H9 (cell line): ENCODE results near the gene MCF2L. TPM values are rescaled to one million over a fixed set of nuclear protein-coding genes. Genes with fewer than 3 reads are reported as not detected.

ENCODE experiments used
- DNase-seq: peaks from one replicate; pipeline ENCODE4 v3.0.0-alpha.2; 2017
- H2AFZ ChIP-seq: one replicate; pipeline ENCODE4 v1.6.1; 2013; ENCODE audit warnings: mild to moderate bottlenecking, low read length, control low read depth, moderate library complexity
- H2AK5ac ChIP-seq: 2 replicates; pipeline ENCODE4 v1.6.1; 2013; ENCODE audit warnings: low read length, control low read depth, mixed read lengths; ENCODE audit not compliant: insufficient read length
- H2BK120ac ChIP-seq: one replicate; pipeline ENCODE4 v1.6.1; 2013; ENCODE audit warnings: low read depth, mild to moderate bottlenecking, low read length, control low read depth, inconsistent platforms; ENCODE audit not compliant: poor library complexity, severe bottlenecking
- H2BK12ac ChIP-seq: 2 replicates; pipeline ENCODE4 v1.6.1; 2013; ENCODE audit warnings: low read length, control low read depth, mixed read lengths, low read depth; ENCODE audit not compliant: insufficient read length
- H2BK15ac ChIP-seq: 2 replicates; pipeline ENCODE4 v1.6.1; 2013; ENCODE audit warnings: low read depth, low read length, control low read depth
- H2BK20ac ChIP-seq: one replicate; pipeline ENCODE4 v1.6.1; 2013; ENCODE audit warnings: low read depth, mild to moderate bottlenecking, low read length, control low read depth, inconsistent platforms; ENCODE audit not compliant: poor library complexity, severe bottlenecking
- H2BK5ac ChIP-seq: 2 replicates; pipeline ENCODE4 v1.6.1; 2013; ENCODE audit warnings: low read length, control low read depth, mixed read lengths; ENCODE audit not compliant: insufficient read length
- H3K14ac ChIP-seq: 2 replicates; pipeline ENCODE4 v1.6.1; 2013; ENCODE audit warnings: low read length, control low read depth; ENCODE audit not compliant: insufficient read depth
- H3K18ac ChIP-seq: 2 replicates; pipeline ENCODE4 v1.6.1; 2013; ENCODE audit warnings: low read depth, mild to moderate bottlenecking, mixed read lengths, low read length, control low read depth; ENCODE audit not compliant: insufficient read length
- H3K23ac ChIP-seq: 2 replicates; pipeline ENCODE4 v1.6.1; 2013; ENCODE audit warnings: low read length, control low read depth, mixed read lengths, low read depth; ENCODE audit not compliant: insufficient read length
- H3K23me2 ChIP-seq: 2 replicates; pipeline ENCODE4 v1.6.1; 2013; ENCODE audit warnings: low read depth, mild to moderate bottlenecking, mixed read lengths, low read length, control low read depth; ENCODE audit not compliant: insufficient read length, poor library complexity, severe bottlenecking
- H3K27ac ChIP-seq: 2 replicates; pipeline ENCODE4 v1.5.1; 2013; ENCODE audit warnings: low read length, control low read depth, mixed read lengths, low read depth; ENCODE audit not compliant: insufficient read length
- H3K27me3 ChIP-seq: 2 replicates; pipeline ENCODE4 v1.6.1; 2013; ENCODE audit warnings: low read length, control low read depth, inconsistent platforms; ENCODE audit not compliant: insufficient read depth
- H3K4ac ChIP-seq: 2 replicates; pipeline ENCODE4 v1.6.1; 2013; ENCODE audit warnings: low read depth, mild to moderate bottlenecking, control low read depth, inconsistent platforms, low read length, moderate library complexity
- H3K4me1 ChIP-seq: 2 replicates; pipeline ENCODE4 v1.6.1; 2013; ENCODE audit warnings: low read length, control low read depth, inconsistent platforms; ENCODE audit not compliant: insufficient read depth
- H3K4me2 ChIP-seq: 2 replicates; pipeline ENCODE4 v1.6.1; 2013; ENCODE audit warnings: low read length, control low read depth, mixed read lengths; ENCODE audit not compliant: insufficient read length, insufficient read depth
- H3K56ac ChIP-seq: 2 replicates; pipeline ENCODE4 v1.6.1; 2013; ENCODE audit warnings: low read depth, mild to moderate bottlenecking, mixed read lengths, low read length, control low read depth; ENCODE audit not compliant: insufficient read length
- H3K79me1 ChIP-seq: 2 replicates; pipeline ENCODE4 v1.6.1; 2013; ENCODE audit warnings: low read depth, mild to moderate bottlenecking, moderate library complexity, low read length, control low read depth, inconsistent platforms; ENCODE audit not compliant: insufficient read depth, poor library complexity, severe bottlenecking
- H3K79me2 ChIP-seq: 2 replicates; pipeline ENCODE4 v1.6.1; 2013; ENCODE audit warnings: low read length, control low read depth, inconsistent platforms; ENCODE audit not compliant: insufficient read depth
- H3K9ac ChIP-seq: 2 replicates; pipeline ENCODE4 v1.6.1; 2013; ENCODE audit warnings: low read length, control low read depth, mixed read lengths; ENCODE audit not compliant: insufficient read length; ENCODE audit errors: extremely low read depth
- H3K9me3 ChIP-seq: one replicate; pipeline ENCODE4 v1.6.1; 2013; ENCODE audit warnings: low read depth, low read length, inconsistent platforms; ENCODE audit not compliant: control insufficient read depth
- H3T11ph ChIP-seq: one replicate; pipeline ENCODE4 v1.6.1; 2013; ENCODE audit warnings: mild to moderate bottlenecking, low read length, control low read depth, inconsistent platforms
- H4K20me1 ChIP-seq: one replicate; pipeline ENCODE4 v1.6.1; 2013; ENCODE audit not compliant: control insufficient read depth, insufficient read length, insufficient read depth
- H4K5ac ChIP-seq: 2 replicates; pipeline ENCODE4 v1.6.1; 2013; ENCODE audit warnings: low read depth, mild to moderate bottlenecking, mixed read lengths, low read length, control low read depth; ENCODE audit not compliant: insufficient read length
- H4K8ac ChIP-seq: replicated peaks from 2 replicates; pipeline ENCODE4 v1.6.1; 2013; ENCODE audit warnings: low read length, control low read depth, mixed read lengths, low read depth; ENCODE audit not compliant: insufficient read length
- H4K91ac ChIP-seq: 2 replicates; pipeline ENCODE4 v1.6.1; 2013; ENCODE audit warnings: low read depth, mild to moderate bottlenecking, moderate library complexity, mixed read lengths, low read length, control low read depth; ENCODE audit not compliant: insufficient read length
- H3K27ac Mint-ChIP-seq, 3 experiments: 2 replicates in 2 of 3; 3 replicates in 1 of 3; pipeline ENCODE4 v1.8.0; 2020 to 2021; ENCODE audit warnings: mixed read lengths in 3 of 3, mild to moderate bottlenecking in 1 of 3, moderate library complexity in 1 of 3
- H3K27me3 Mint-ChIP-seq: 2 replicates; pipeline ENCODE4 v1.8.0; 2021; ENCODE audit warnings: low read depth, mild to moderate bottlenecking, moderate library complexity, mixed read lengths
- H3K36me3 Mint-ChIP-seq, 3 experiments: 2 replicates in 2 of 3; 3 replicates in 1 of 3; pipeline ENCODE4 v1.8.0; 2020 to 2021; ENCODE audit warnings: low read depth in 3 of 3, mixed read lengths in 3 of 3; ENCODE audit not compliant: insufficient read depth in 1 of 3
- H3K4me1 Mint-ChIP-seq, 2 experiments: 2 replicates each; pipeline ENCODE4 v1.8.0; 2020; ENCODE audit warnings: mixed read lengths in 2 of 2
- H3K4me3 Mint-ChIP-seq, 2 experiments: 2 replicates in 1 of 2; 3 replicates in 1 of 2; pipeline ENCODE4 v1.8.0; 2020 to 2021; ENCODE audit warnings: mild to moderate bottlenecking in 2 of 2, mixed read lengths in 2 of 2, moderate library complexity in 1 of 2
- H3K9me3 Mint-ChIP-seq, 2 experiments: 2 replicates in 1 of 2; 3 replicates in 1 of 2; pipeline ENCODE4 v1.8.0; 2020; ENCODE audit warnings: mild to moderate bottlenecking in 2 of 2, mixed read lengths in 2 of 2, moderate library complexity in 1 of 2
- WGBS: extraction: QIAGEN DNeasy Blood & Tissue Kit; methylation state at CpG from one replicate; pipeline ENCODE4 v1.1.7; 2013; ENCODE audit warnings: missing lambda C conversion rate, low lambda C conversion rate, mixed read lengths; ENCODE audit not compliant: insufficient read length; ENCODE audit errors: extremely low coverage; 5-methylcytosine and 5-hydroxymethylcytosine counted together
- total RNA-seq: library from RNA; stranded (reverse); gene quantifications from 2 replicates; pipeline ENCODE4 v1.2.1, GENCODE V29; 2021
- TF ChIP-seq, protein P1 (sequence below): fragments of 200-600 bp; sonication (generic); conservative IDR thresholded peaks from 3 replicates; pipeline ENCODE4 v1.8.0; 2021; ENCODE audit warnings: antibody characterized with exemption, mild to moderate bottlenecking

The MCF2L gene
- total RNA-seq, 1 experiment from 2014 or later = 18.5 TPM

DNA sequence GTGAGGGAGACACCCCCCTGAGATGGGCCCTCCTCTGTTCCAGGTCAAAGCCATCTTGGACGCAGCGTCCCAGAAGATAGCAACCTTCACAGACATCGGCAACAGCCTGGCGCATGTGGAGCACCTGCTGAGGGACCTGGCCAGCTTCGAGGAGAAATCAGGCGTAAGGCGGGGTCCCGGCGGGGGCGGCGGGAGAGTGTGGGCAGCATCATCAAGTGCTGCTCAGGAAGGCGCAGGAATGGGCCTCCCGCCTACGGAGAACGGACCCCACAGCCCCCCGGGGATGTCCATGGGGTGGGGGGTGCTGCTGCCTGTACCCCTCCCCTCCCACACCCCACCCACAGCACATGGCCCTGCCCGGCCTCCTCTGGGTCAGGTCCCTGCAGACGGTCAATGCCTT, 105.4 kb downstream of the MCF2L start:
- H4K5ac ChIP-seq = no peak overlapping the region
- TF ChIP-seq, protein P1, sequence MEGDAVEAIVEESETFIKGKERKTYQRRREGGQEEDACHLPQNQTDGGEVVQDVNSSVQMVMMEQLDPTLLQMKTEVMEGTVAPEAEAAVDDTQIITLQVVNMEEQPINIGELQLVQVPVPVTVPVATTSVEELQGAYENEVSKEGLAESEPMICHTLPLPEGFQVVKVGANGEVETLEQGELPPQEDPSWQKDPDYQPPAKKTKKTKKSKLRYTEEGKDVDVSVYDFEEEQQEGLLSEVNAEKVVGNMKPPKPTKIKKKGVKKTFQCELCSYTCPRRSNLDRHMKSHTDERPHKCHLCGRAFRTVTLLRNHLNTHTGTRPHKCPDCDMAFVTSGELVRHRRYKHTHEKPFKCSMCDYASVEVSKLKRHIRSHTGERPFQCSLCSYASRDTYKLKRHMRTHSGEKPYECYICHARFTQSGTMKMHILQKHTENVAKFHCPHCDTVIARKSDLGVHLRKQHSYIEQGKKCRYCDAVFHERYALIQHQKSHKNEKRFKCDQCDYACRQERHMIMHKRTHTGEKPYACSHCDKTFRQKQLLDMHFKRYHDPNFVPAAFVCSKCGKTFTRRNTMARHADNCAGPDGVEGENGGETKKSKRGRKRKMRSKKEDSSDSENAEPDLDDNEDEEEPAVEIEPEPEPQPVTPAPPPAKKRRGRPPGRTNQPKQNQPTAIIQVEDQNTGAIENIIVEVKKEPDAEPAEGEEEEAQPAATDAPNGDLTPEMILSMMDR = no peak
- H2BK15ac ChIP-seq = no peak overlapping the region
- no peaks in the 10 kb centered on the region for H3K23me2 ChIP-seq
- no peaks in the 10 kb centered on the region for H3K9me3 ChIP-seq
- H3T11ph ChIP-seq = no peak overlapping the region
- no peak overlapping the region for H4K8ac ChIP-seq
- H4K91ac ChIP-seq = no peak overlapping the region
- no peaks in the 10 kb centered on the region for H3K27me3 Mint-ChIP-seq
- no peak overlapping the region for H2BK20ac ChIP-seq
- H3K23ac ChIP-seq = no peak overlapping the region
- H3K4me1 ChIP-seq = no peaks in the 10 kb centered on the region; the same call in 1 of the 2 replicates
- H3K79me2 ChIP-seq = no peaks in the 10 kb centered on the region
- no peaks in the 10 kb centered on the region for H4K20me1 ChIP-seq
- no peak overlapping the region for H2BK120ac ChIP-seq
- no peak overlapping the region for H3K9ac ChIP-seq
- H3K56ac ChIP-seq = no peak overlapping the region
- H3K4ac ChIP-seq = no peak overlapping the region
- H3K4me2 ChIP-seq = no peak overlapping the region
- no peak overlapping the region for H3K27ac ChIP-seq
- no peaks in the 10 kb centered on the region for H3K27me3 ChIP-seq
- H3K4me3 Mint-ChIP-seq = no peak overlapping the region
- DNase-seq = no peak
- H3K27ac Mint-ChIP-seq = no peak overlapping the region
- no peak overlapping the region for H2AK5ac ChIP-seq
- no peak overlapping the region for H2AFZ ChIP-seq
- no peak overlapping the region for H3K14ac ChIP-seq
- peaks cover 6% of the 10 kb centered on the region in 2 experiments for H3K4me1 Mint-ChIP-seq
- no peaks in the 10 kb centered on the region for H3K79me1 ChIP-seq
- H3K36me3 Mint-ChIP-seq = peaks cover 10 to 15% (median 13%) of the 10 kb centered on the region in 3 experiments; a peak in 5 of 7 replicates
- no peak overlapping the region for H2BK12ac ChIP-seq
- H2BK5ac ChIP-seq = no peak overlapping the region
- WGBS = no CpG with 5 or more reads among the region's 18 CpGs
- H3K9me3 Mint-ChIP-seq = peaks cover 0 to 4% of the 10 kb centered on the region in 2 experiments; a peak in 2 of 5 replicates
- no peak overlapping the region for H3K18ac ChIP-seq
